Common myeloid progenitor, CD34-positive (primary cell): ENCODE measurements around the gene RUNX1.

Experiments used
- CTCF ChIA-PET: fragments of 350-600 bp; sonication (Branson Sonifier 250); formaldehyde crosslinking; loops from one replicate; lab custom pipeline; 2021; ENCODE audit warnings: antibody characterized with exemption; lab: Charles Lee
- POLR2A ChIA-PET: fragments of 350-600 bp; sonication (Branson Sonifier 250); formaldehyde crosslinking; loops from one replicate; lab custom pipeline; 2021; ENCODE audit warnings: antibody characterized with exemption; lab: Charles Lee
- DNase-seq, 3 donors: peaks; one replicate each; pipeline versions ENCODE4 v3.0.0 to v3.0.0-alpha.2; 2013
- H3K27ac ChIP-seq, 2 experiments: 1 replicate in 1 of 2; 2 replicates in 1 of 2; pipeline ENCODE4 v1.7.0; 2013; ENCODE audit warnings: inconsistent platforms in 2 of 2, low read length in 2 of 2, mild to moderate bottlenecking in 2 of 2, low read depth in 1 of 2, moderate library complexity in 1 of 2; ENCODE audit not compliant: severe bottlenecking in 2 of 2, insufficient read depth in 1 of 2, poor library complexity in 1 of 2
- H3K27me3 ChIP-seq, 5 experiments: replicated peaks in 2 of 5; 1 replicate in 3 of 5; 2 replicates in 2 of 5; pipeline versions ENCODE4 v1.6.1 to v1.7.0; 2013; ENCODE audit warnings: low read length in 4 of 5, mild to moderate bottlenecking in 2 of 5, moderate library complexity in 2 of 5, inconsistent platforms in 1 of 5; ENCODE audit not compliant: insufficient read depth in 5 of 5, control insufficient read depth in 4 of 5
- H3K36me3 ChIP-seq, 4 experiments: 1 replicate in 2 of 4; 2 replicates in 2 of 4; pipeline versions ENCODE4 v1.6.1 to v1.7.0; 2013; ENCODE audit warnings: low read length in 3 of 4, control low read depth in 1 of 4, mild to moderate bottlenecking in 1 of 4; ENCODE audit not compliant: control insufficient read depth in 4 of 4, insufficient read depth in 4 of 4
- H3K4me1 ChIP-seq, 4 experiments: 1 replicate in 3 of 4; 2 replicates in 1 of 4; pipeline versions ENCODE4 v1.6.1 to v1.7.1; 2013; ENCODE audit warnings: low read length in 3 of 4, mild to moderate bottlenecking in 3 of 4, control low read depth in 1 of 4, inconsistent platforms in 1 of 4, moderate library complexity in 1 of 4; ENCODE audit not compliant: control insufficient read depth in 4 of 4, insufficient read depth in 4 of 4; ENCODE audit errors: control extremely low read depth in 1 of 4
- H3K4me3 ChIP-seq, 7 experiments: 1 replicate in 4 of 7; 2 replicates in 3 of 7; pipeline versions ENCODE4 v1.5.1 to v1.7.0; 2013; ENCODE audit warnings: mild to moderate bottlenecking in 7 of 7, low read length in 6 of 7, moderate library complexity in 6 of 7, inconsistent platforms in 2 of 7, low read depth in 2 of 7, control low read depth in 1 of 7; ENCODE audit not compliant: insufficient read depth in 4 of 7, control insufficient read depth in 1 of 7; ENCODE audit errors: extremely low read depth in 1 of 7
- H3K9me3 ChIP-seq, 5 experiments: 1 replicate in 4 of 5; 2 replicates in 1 of 5; pipeline versions ENCODE4 v1.6.1 to v1.7.1; 2013; ENCODE audit warnings: low read length in 4 of 5, mild to moderate bottlenecking in 2 of 5, inconsistent platforms in 1 of 5, low read depth in 1 of 5, moderate library complexity in 1 of 5; ENCODE audit not compliant: control insufficient read depth in 4 of 5, insufficient read depth in 2 of 5; ENCODE audit errors: control extremely low read depth in 1 of 5
- WGBS: methylation state at CpG from one replicate; pipeline ENCODE4 v1.1.5; 2013; ENCODE audit not compliant: insufficient coverage; 5-methylcytosine and 5-hydroxymethylcytosine counted together

RUNX1 gene

GRCh38 chr21:34774750-34775149, 274.4 kb downstream of the RUNX1 start:
- no peak overlapping the region for H3K27ac ChIP-seq
- H3K9me3 ChIP-seq = peaks cover 0 to 4% (median 0%) of the 10 kb centered on the region in 5 experiments
- H3K27me3 ChIP-seq = no peaks in the 10 kb centered on the region
- CTCF ChIA-PET = no interaction called here
- H3K4me3 ChIP-seq = no peak overlapping the region
- 100% methylated on average over 2 of the region's 2 CpGs for WGBS
- POLR2A ChIA-PET = no interaction called here
- no peaks in the 10 kb centered on the region for H3K36me3 ChIP-seq
- no peaks in the 10 kb centered on the region for H3K4me1 ChIP-seq
- DNase-seq = no peak

GRCh38 chr21:34771512-34772028, 277.5 kb downstream of the RUNX1 start:
- no peak overlapping the region for H3K4me3 ChIP-seq
- ChIA-PET POLR2A (no interaction called here), CTCF (no interaction called here)
- no peak for DNase-seq
- no peak overlapping the region for H3K27ac ChIP-seq
- H3K27me3 ChIP-seq = no peaks in the 10 kb centered on the region
- H3K4me1 ChIP-seq = no peaks in the 10 kb centered on the region
- H3K36me3 ChIP-seq = no peaks in the 10 kb centered on the region
- 98% methylated on average over 6 of the region's 6 CpGs for WGBS
- no peaks in the 10 kb centered on the region for H3K9me3 ChIP-seq

GRCh38 chr21:34770576-34770975, 278.5 kb downstream of the RUNX1 start:
- no peaks in the 10 kb centered on the region for H3K4me1 ChIP-seq
- DNase-seq = no peak
- H3K27me3 ChIP-seq = no peaks in the 10 kb centered on the region
- no peak overlapping the region for H3K4me3 ChIP-seq
- ChIA-PET POLR2A (no interaction called here), CTCF (no interaction called here)
- H3K36me3 ChIP-seq = no peaks in the 10 kb centered on the region
- peaks cover 0 to 1% (median 0%) of the 10 kb centered on the region in 5 experiments for H3K9me3 ChIP-seq
- H3K27ac ChIP-seq = no peak overlapping the region
- 86% methylated on average over 1 of the region's 4 CpGs for WGBS

- no peak for DNase-seq
- ChIA-PET CTCF (no interaction called here), POLR2A (no interaction called here)
- Histone ChIP-seq H3K27me3 (no peaks in the 10 kb centered on the region), H3K4me3 (no peak overlapping the region), H3K27ac (no peak overlapping the region), H3K9me3 (peaks cover 0 to 11% (median 1%) of the 10 kb centered on the region in 5 experiments), H3K4me1 (no peaks in the 10 kb centered on the region), H3K36me3 (no peaks in the 10 kb centered on the region)
- no CpG with 5 or more reads among the region's 3 CpGs for WGBS
Measured at GRCh38 chr21:34768326-34768725, 280.8 kb downstream of the RUNX1 start.

GRCh38 chr21:34766862-34767261, 282.2 kb downstream of the RUNX1 start:
- H3K27ac ChIP-seq = no peak overlapping the region
- CTCF ChIA-PET = no interaction called here
- H3K27me3 ChIP-seq = no peaks in the 10 kb centered on the region
- peaks cover 0 to 11% (median 1%) of the 10 kb centered on the region in 5 experiments for H3K9me3 ChIP-seq
- H3K36me3 ChIP-seq = no peaks in the 10 kb centered on the region
- POLR2A ChIA-PET = no interaction called here
- DNase-seq = no peak
- H3K4me3 ChIP-seq = no peak overlapping the region
- WGBS = 100% methylated on average over 1 of the region's 3 CpGs
- no peaks in the 10 kb centered on the region for H3K4me1 ChIP-seq

GRCh38 chr21:34765619-34766018, 283.5 kb downstream of the RUNX1 start:
- CTCF ChIA-PET = interaction anchor here (1.2 kb wide), 1 partner anchor 77 kb away, joined by 4 read pairs; no protein-coding TSS in a partner anchor

GRCh38 chr21:34764715-34765284, 284.3 kb downstream of the RUNX1 start:
- ChIA-PET CTCF (interaction anchor here (1.2 kb wide), 1 partner anchor 77 kb away, joined by 4 read pairs; no protein-coding TSS in a partner anchor), POLR2A (no interaction called here)
- H3K4me3 ChIP-seq = no peak overlapping the region
- DNase-seq = no peak
- peaks cover 0 to 11% (median 1%) of the 10 kb centered on the region in 5 experiments for H3K9me3 ChIP-seq
- H3K4me1 ChIP-seq = no peaks in the 10 kb centered on the region
- no peaks in the 10 kb centered on the region for H3K36me3 ChIP-seq
- WGBS = 100% methylated on average over 2 of the region's 3 CpGs
- no peaks in the 10 kb centered on the region for H3K27me3 ChIP-seq
- no peak overlapping the region for H3K27ac ChIP-seq

More at GRCh38 chr21:34765619-34766018, 283.5 kb downstream of the RUNX1 start:
- Histone ChIP-seq H3K27ac (no peak overlapping the region), H3K9me3 (peaks cover 0 to 11% (median 1%) of the 10 kb centered on the region in 5 experiments), H3K36me3 (no peaks in the 10 kb centered on the region), H3K4me3 (no peak overlapping the region), H3K4me1 (no peaks in the 10 kb centered on the region), H3K27me3 (no peaks in the 10 kb centered on the region)
- 94% methylated on average over 3 of the region's 4 CpGs for WGBS
- POLR2A ChIA-PET = no interaction called here
- no peak for DNase-seq
